ENCODE data around the gene SH3GL3.

SH3GL3 gene

GRCh38 chr15:83446904-83447709, at the start of gene SH3GL3:
Gene SH3GL3 (plus strand): TSS chr15:83447341. CDS start chr15:83447534, 193 bp downstream.
- DNase-seq (ENCODE audit: low spot score), result peak; percentile 89

- no peak for DNase-seq (ENCODE audit: low spot score)
Measured at GRCh38 chr15:83398626-83399025, 48.5 kb upstream of the SH3GL3 start.

- no peak for DNase-seq (ENCODE audit: low spot score)
Measured at GRCh38 chr15:83404121-83404520, 43.0 kb upstream of the SH3GL3 start.

- DNase-seq (ENCODE audit: low spot score), result no peak
Measured at GRCh38 chr15:83410532-83410931, 36.6 kb upstream of the SH3GL3 start.

GRCh38 chr15:83413054-83413719, 34.0 kb upstream of the SH3GL3 start:
- no peak for DNase-seq (ENCODE audit: low spot score)

- DNase-seq (ENCODE audit: low spot score), result no peak
Measured at GRCh38 chr15:83422081-83422480, 25.1 kb upstream of the SH3GL3 start.

- no peak for DNase-seq (ENCODE audit: low spot score)
Measured at GRCh38 chr15:83422541-83422940, 24.6 kb upstream of the SH3GL3 start.

GRCh38 chr15:83424101-83424500, 23.0 kb upstream of the SH3GL3 start:
- DNase-seq (ENCODE audit: low spot score), result no peak

GRCh38 chr15:83430441-83430840, 16.7 kb upstream of the SH3GL3 start:
- peak; percentile 3 for DNase-seq (ENCODE audit: low spot score)

GRCh38 chr15:83431521-83431920, 15.6 kb upstream of the SH3GL3 start:
- no peak for DNase-seq (ENCODE audit: low spot score)

GRCh38 chr15:83435202-83435601, 11.9 kb upstream of the SH3GL3 start:
- DNase-seq (ENCODE audit: low spot score), result peak; percentile 15

GRCh38 chr15:83435782-83436181, 11.4 kb upstream of the SH3GL3 start:
- DNase-seq (ENCODE audit: low spot score), result no peak

GRCh38 chr15:83436513-83437158, 10.5 kb upstream of the SH3GL3 start:
- peak; percentile 46 for DNase-seq (ENCODE audit: low spot score)

- DNase-seq (ENCODE audit: low spot score), result no peak
Measured at GRCh38 chr15:83443076-83443847, 3.9 kb upstream of the SH3GL3 start.

GRCh38 chr15:83444936-83445335, 2.2 kb upstream of the SH3GL3 start:
- DNase-seq (ENCODE audit: low spot score), result no peak

GRCh38 chr15:83445643-83446042, 1.5 kb upstream of the SH3GL3 start:
- DNase-seq (ENCODE audit: low spot score), result no peak

GRCh38 chr15:83446417-83446816, 724 bp upstream of the SH3GL3 start:
- DNase-seq (ENCODE audit: low spot score), result no peak

GRCh38 chr15:83449250-83449671, 2.1 kb downstream of the SH3GL3 start:
- no peak for DNase-seq (ENCODE audit: low spot score)

GRCh38 chr15:83449937-83450506, 2.9 kb downstream of the SH3GL3 start:
- DNase-seq (ENCODE audit: low spot score), result no peak

- DNase-seq (ENCODE audit: low spot score), result no peak
Measured at GRCh38 chr15:83457149-83457548, 10.0 kb downstream of the SH3GL3 start.

- DNase-seq (ENCODE audit: low spot score), result no peak
Measured at GRCh38 chr15:83458381-83458780, 11.2 kb downstream of the SH3GL3 start.

GRCh38 chr15:83462026-83462425, 14.9 kb downstream of the SH3GL3 start:
- DNase-seq (ENCODE audit: low spot score), result no peak
